K562 (cell line): Measurements from ENCODE around the gene IFT25. TPM values are rescaled to one million over a fixed set of nuclear protein-coding genes. Genes with fewer than 3 reads are reported as not detected.
A peak's percentile ranks its signal among the peaks of the same experiment; 100 is the strongest.
"Not testable (repeated sequence)": the region's sequence is repeated elsewhere in the genome, so short reads cannot be mapped to it uniquely, and the experiment has no call there.

ENCODE experiments used
- ATAC-seq: fragments of 200-7000 bp; cut with Tn5 transposase; 3 replicates; pipeline ENCODE4 v1.9.1; 2020; ENCODE audit warnings: moderate library complexity
- BruUV-seq: library from RNA; stranded (reverse); fragments of 400-500 nt; replicated peaks from 2 replicates; lab custom pipeline; 2021; lab: Mats Ljungman, UMichigan
- CTCF ChIA-PET: fragments of 300-600 bp; formaldehyde crosslinking; extraction: SDS; loops from one replicate; lab custom pipeline; 2021; ENCODE audit warnings: low intra/inter-chr PET ratio; lab: Yijun Ruan, JAX
- POLR2A ChIA-PET: fragments of 300-600, 350-650 bp; sonication (Branson Sonifier 250); formaldehyde crosslinking; extraction: SDS; loops from one replicate; lab custom pipeline; 2021; ENCODE audit warnings: antibody characterized with exemption, inconsistent platforms; lab: Yijun Ruan, JAX
- DNase-seq, 4 experiments: peaks; one replicate each; pipeline versions ENCODE4 v3.0.0 to v3.0.0-alpha.2; 2011 to 2018; ENCODE audit warnings: low spot score in 3 of 4, mixed read lengths in 3 of 4; ENCODE audit errors: extremely low read depth in 1 of 4
- FAIRE-seq: peaks from 2 replicates; lab custom pipeline; 2011; peaks lifted over from hg19 to GRCh38; lab: Jason Lieb, UNC
- H2AFZ ChIP-seq: 2 replicates; pipeline ENCODE4 v1.6.0; 2011; ENCODE audit warnings: low read depth, low read length, control low read depth, inconsistent platforms
- H3K27ac ChIP-seq: fragments of 200-600 bp; 3 replicates; pipeline ENCODE4 v1.8.0; 2011; ENCODE audit warnings: low read depth, mild to moderate bottlenecking, control low read depth, inconsistent platforms, low read length, moderate library complexity, mixed read lengths; ENCODE audit errors: extremely low read depth
- H3K27me3 ChIP-seq, 2 experiments: fragments of 300-600 bp in 1 of 2; 2 replicates in 1 of 2; 3 replicates in 1 of 2; pipeline versions ENCODE4 v1.6.0 to v1.8.0; 2011; ENCODE audit warnings: inconsistent platforms in 2 of 2, low read length in 2 of 2, mild to moderate bottlenecking in 1 of 2, mixed read lengths in 1 of 2, moderate library complexity in 1 of 2; ENCODE audit not compliant: control insufficient read depth in 2 of 2, insufficient read depth in 2 of 2
- H3K36me3 ChIP-seq: fragments of 300-600 bp; 3 replicates; pipeline ENCODE4 v1.8.0; 2011; ENCODE audit warnings: mild to moderate bottlenecking, low read length, inconsistent platforms; ENCODE audit not compliant: control insufficient read depth, insufficient read depth
- H3K4me1 ChIP-seq, 2 experiments: fragments of 200-600 bp in 1 of 2; replicated peaks in 1 of 2; 2 replicates in 1 of 2; 3 replicates in 1 of 2; pipeline versions ENCODE4 v1.5.1 to v1.8.0; 2011; ENCODE audit warnings: inconsistent platforms in 2 of 2, low read length in 2 of 2, mild to moderate bottlenecking in 1 of 2, mixed read lengths in 1 of 2, moderate library complexity in 1 of 2; ENCODE audit not compliant: control insufficient read depth in 2 of 2, insufficient read depth in 2 of 2
- H3K4me2 ChIP-seq: 2 replicates; pipeline ENCODE4 v1.6.1; 2011; ENCODE audit warnings: low read length, control low read depth, inconsistent platforms, mixed read lengths; ENCODE audit not compliant: insufficient read depth
- H3K4me3 ChIP-seq: fragments of 200-600 bp; sonication (generic), shearing (Covaris generic); 2 replicates; pipeline ENCODE4 v1.5.1; 2016; ENCODE audit warnings: control low read depth, inconsistent platforms
- H3K79me2 ChIP-seq: fragments of 200-600 bp; 3 replicates; pipeline ENCODE4 v1.8.0; 2011; ENCODE audit warnings: low read length, inconsistent platforms; ENCODE audit not compliant: control insufficient read depth, insufficient read depth
- H3K9ac ChIP-seq, 2 experiments: 2 replicates each; pipeline versions ENCODE4 v1.6.0 to v1.6.1; 2011; ENCODE audit warnings: low read depth in 2 of 2, low read length in 2 of 2, control low read depth in 1 of 2, inconsistent platforms in 1 of 2, mild to moderate bottlenecking in 1 of 2, mixed read lengths in 1 of 2; ENCODE audit not compliant: insufficient read depth in 1 of 2
- H3K9me1 ChIP-seq: one replicate; pipeline ENCODE4 v1.6.0; 2011; ENCODE audit warnings: inconsistent platforms, mild to moderate bottlenecking, low read length, moderate library complexity; ENCODE audit not compliant: control insufficient read depth, insufficient read depth
- H3K9me3 ChIP-seq: replicated peaks from 2 replicates; pipeline ENCODE4 v1.5.1; 2011; ENCODE audit warnings: low read depth, low read length, inconsistent platforms; ENCODE audit not compliant: control insufficient read depth, insufficient read depth
- H4K20me1 ChIP-seq: replicated peaks from 2 replicates; pipeline ENCODE4 v1.6.1; 2011; ENCODE audit warnings: low read length, inconsistent platforms, mixed read lengths; ENCODE audit not compliant: control insufficient read depth, insufficient read depth
- CUX1 ChIP-seq: fragments of 200-800 bp; sonication (Bioruptor generic); IDR thresholded peaks from 2 replicates; pipeline ENCODE4 v1.6.1; 2016; ENCODE audit warnings: missing genetic modification characterization, missing compliant biosample characterization
- DPF2 ChIP-seq: fragments of 450-650 bp; IDR thresholded peaks from 2 replicates; pipeline ENCODE4 v1.6.1; 2016
- KLF10 ChIP-seq: fragments of 250-450 bp; sonication (Bioruptor Pico); IDR thresholded peaks from 2 replicates; pipeline ENCODE4 v1.6.1; 2021; ENCODE audit warnings: matching md5 sums
- MTA2 ChIP-seq: fragments of 450-650 bp; IDR thresholded peaks from 2 replicates; pipeline ENCODE4 v1.6.1; 2016; ENCODE audit warnings: low read depth
- RFX7 ChIP-seq: fragments of 250-450 bp; sonication (Bioruptor Pico); IDR thresholded peaks from 2 replicates; pipeline ENCODE4 v1.5.1; 2021; ENCODE audit warnings: mild to moderate bottlenecking
- SMARCC2 ChIP-seq: fragments of 450-650 bp; IDR thresholded peaks from 2 replicates; pipeline ENCODE4 v1.6.1; 2017; ENCODE audit warnings: antibody characterized with exemption, moderate library complexity, mild to moderate bottlenecking, low read depth
- ZNF121 ChIP-seq: sonication (generic); formaldehyde crosslinking; conservative IDR thresholded peaks from 2 replicates; pipeline ENCODE4 v1.8.0; 2022; ENCODE audit warnings: missing genetic modification reagents
- ZNF507 ChIP-seq: conservative IDR thresholded peaks from 2 replicates; pipeline ENCODE4 v1.6.1; 2017; ENCODE audit warnings: missing genetic modification characterization, missing compliant biosample characterization
- WGBS: fragments of 100-300 bp; shearing (Covaris generic); methylation state at CpG from one replicate; pipeline ENCODE4 v1.1.6; 2016; ENCODE audit warnings: low coverage, mixed read lengths; ENCODE audit not compliant: insufficient coverage; ENCODE audit errors: missing lambda C conversion rate; 5-methylcytosine and 5-hydroxymethylcytosine counted together
- in situ Hi-C: fragments of 300-500 bp; cut with MboI; formaldehyde crosslinking; loops from 4 replicates; pipeline ENCODE4 v1.15.0; 2018; ENCODE audit warnings: inconsistent platforms, mixed read lengths
- intact Hi-C: fragments of 100-400 bp; cut with micrococcal nuclease; formaldehyde crosslinking; loops from 2 replicates; pipeline ENCODE4 v1.14.2; 2022
- polyA plus RNA-seq, 8 experiments: library from polyadenylated mRNA; depleted of rRNA in 4 of 8; stranded (reverse) in 5 of 8; unstranded in 3 of 8; fragments of >200 nt; fragmentation: Nextera tagmentation in 2 of 8; fragmentation: Illumina TruSeq in 1 of 8; extraction: Ambion mirVana in 2 of 8; extraction: Trizol in 1 of 8; gene quantifications; 2 replicates each; pipeline versions ENCODE4 v1.2.1 to v1.2.3, GENCODE V29; 2011 to 2014; ENCODE audit warnings: inconsistent platforms in 1 of 8, missing spikeins in 1 of 8
- total RNA-seq, 7 experiments: library from RNA; depleted of rRNA in 6 of 7; stranded (reverse); fragments of >200 nt in 6 of 7; fragmentation: Illumina TruSeq in 2 of 7; extraction: Trizol in 2 of 7; gene quantifications; 2 replicates each; pipeline versions ENCODE4 v1.2.1 to v1.2.3, GENCODE V29; 2011 to 2021; ENCODE audit warnings: low replicate concordance in 1 of 7
- TF ChIP-seq, protein P1 (sequence below): fragments of 450-650 bp; formaldehyde crosslinking; IDR thresholded peaks from 2 replicates; pipeline ENCODE4 v1.4.0; 2022; ENCODE audit warnings: mild to moderate bottlenecking, moderate library complexity

The IFT25 gene
- total and polyA plus RNA-seq, 9 of the 15 experiments (the other 6 are each of a cell fraction or from before 2014, with no cell fraction given): 93.6 to 209 (median 167) TPM

- H3K79me2 ChIP-seq, H4K20me1 ChIP-seq, H3K4me1 ChIP-seq, H3K4me3 ChIP-seq, DNase-seq, H3K9me1 ChIP-seq, FAIRE-seq, intact Hi-C loops, H3K27ac ChIP-seq, H3K27me3 ChIP-seq, ATAC-seq, in situ Hi-C loops, BruUV-seq, H3K9me3 ChIP-seq: not testable (repeated sequence)
- POLR2A ChIA-PET: interaction anchor here (1.0 kb wide), 1 partner anchor 10 kb away, joined by 3 read pairs; no protein-coding TSS in a partner anchor
- 72% methylated on average over 2 of the region's 2 CpGs for WGBS
- peaks cover 51% of the 10 kb centered on the region for H3K36me3 ChIP-seq
- TF ChIP-seq ZNF121 (CRISPR knock-in tag): peak; percentile 85
- TF ChIP-seq, all 486 proteins: peak for 1; not testable (repeated sequence) for 485
- CTCF ChIA-PET, H3K4me2 ChIP-seq, H2AFZ ChIP-seq, H3K9ac ChIP-seq: not testable (repeated sequence)
Measured at GRCh38 chr1:53969323-53969722, 23.8 kb upstream of the IFT25 start.

- no peaks in the 10 kb centered on the region; the same call in 1 of the 2 replicates for H4K20me1 ChIP-seq
- CTCF ChIA-PET: no interaction called here
- H2AFZ ChIP-seq: no peak overlapping the region
- DNase-seq (no peak), ATAC-seq (no peak), FAIRE-seq (no peak)
- no peaks in the 10 kb centered on the region for H3K27me3 ChIP-seq
- no peaks in the 10 kb centered on the region for H3K79me2 ChIP-seq
- no peak overlapping the region for H3K4me3 ChIP-seq
- in situ Hi-C loops: no loop called here
- peaks cover 0 to 2% of the 10 kb centered on the region in 2 experiments; a peak in 3 of 5 replicates for H3K4me1 ChIP-seq
- intact Hi-C loops: no loop called here
- H3K9me1 ChIP-seq: no peaks in the 10 kb centered on the region
- H3K4me2 ChIP-seq: no peak overlapping the region
- H3K36me3 ChIP-seq: peaks cover 61% of the 10 kb centered on the region
- POLR2A ChIA-PET: no interaction called here
- no peak overlapping the region for H3K9ac ChIP-seq
- no peak overlapping the region for H3K27ac ChIP-seq
- BruUV-seq: no TSS peak
- no peaks in the 10 kb centered on the region for H3K9me3 ChIP-seq
- 31% methylated on average over 2 of the region's 2 CpGs for WGBS
- TF ChIP-seq MTA2 (no peak), ZNF507 (tag) (no peak), KLF10 (CRISPR knock-in tag) (no peak), DPF2 (no peak), SMARCC2 (no peak), RFX7 (no peak), CUX1 (no peak)
- TF ChIP-seq, protein P1, sequence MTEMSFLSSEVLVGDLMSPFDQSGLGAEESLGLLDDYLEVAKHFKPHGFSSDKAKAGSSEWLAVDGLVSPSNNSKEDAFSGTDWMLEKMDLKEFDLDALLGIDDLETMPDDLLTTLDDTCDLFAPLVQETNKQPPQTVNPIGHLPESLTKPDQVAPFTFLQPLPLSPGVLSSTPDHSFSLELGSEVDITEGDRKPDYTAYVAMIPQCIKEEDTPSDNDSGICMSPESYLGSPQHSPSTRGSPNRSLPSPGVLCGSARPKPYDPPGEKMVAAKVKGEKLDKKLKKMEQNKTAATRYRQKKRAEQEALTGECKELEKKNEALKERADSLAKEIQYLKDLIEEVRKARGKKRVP (CRISPR knock-in tag): no peak
Measured at GRCh38 chr1:53968125-53968513, 22.6 kb upstream of the IFT25 start.
